A673 (cell line): ENCODE data around the gene LMO4. TPM values are rescaled to one million over a fixed set of nuclear protein-coding genes. Genes with fewer than 3 reads are reported as not detected.

Experiments used
- BruUV-seq: library from RNA; stranded (reverse); fragments of 400-500 nt; replicated peaks from 2 replicates; lab custom pipeline; 2021; lab: Mats Ljungman, UMichigan
- CTCF ChIA-PET: fragments of 300-600 bp; sonication (Branson Sonifier 250); formaldehyde crosslinking; loops from one replicate; lab custom pipeline; 2022; ENCODE audit warnings: antibody characterized with exemption; lab: Charles Lee
- POLR2A ChIA-PET: fragments of 300-600 bp; sonication (Branson Sonifier 250); formaldehyde crosslinking; loops from one replicate; lab custom pipeline; 2022; ENCODE audit warnings: antibody characterized with exemption; ENCODE audit not compliant: low non-redundant PET; lab: Charles Lee
- DNase-seq: peaks from one replicate; pipeline ENCODE4 v3.0.0-alpha.2; 2015; ENCODE audit warnings: low spot score
- H3K27ac ChIP-seq: fragments of 200-600 bp; sonication (generic); 2 replicates; pipeline ENCODE4 v1.5.1; 2016; ENCODE audit warnings: mixed run types, low read depth, mild to moderate bottlenecking, mixed read lengths, antibody characterized with exemption, low read length; ENCODE audit not compliant: poor library complexity, severe bottlenecking
- H3K27me3 ChIP-seq: fragments of 200-600 bp; sonication (generic); replicated peaks from 2 replicates; pipeline ENCODE4 v1.6.1; 2017; ENCODE audit warnings: mixed run types, low read depth, mild to moderate bottlenecking, mixed read lengths, antibody characterized with exemption, low read length; ENCODE audit not compliant: insufficient read depth, poor library complexity
- H3K36me3 ChIP-seq: fragments of 200-600 bp; sonication (generic); 2 replicates; pipeline ENCODE4 v1.6.1; 2016; ENCODE audit warnings: mixed run types, mild to moderate bottlenecking, mixed read lengths, antibody characterized with exemption, low read length; ENCODE audit not compliant: insufficient read depth, poor library complexity, severe bottlenecking
- H3K4me1 ChIP-seq: fragments of 200-600 bp; sonication (generic); 2 replicates; pipeline ENCODE4 v1.6.1; 2017; ENCODE audit warnings: mixed run types, mild to moderate bottlenecking, mixed read lengths, antibody characterized with exemption, low read length; ENCODE audit not compliant: insufficient read depth, poor library complexity, severe bottlenecking
- H3K4me3 ChIP-seq: fragments of 200-600 bp; sonication (generic); 2 replicates; pipeline ENCODE4 v1.5.1; 2016; ENCODE audit warnings: low read depth, mixed run types, mild to moderate bottlenecking, mixed read lengths, low read length; ENCODE audit not compliant: poor library complexity, severe bottlenecking
- H3K9me3 ChIP-seq: fragments of 200-600 bp; sonication (generic); 2 replicates; pipeline ENCODE4 v1.6.1; 2016; ENCODE audit warnings: mixed run types, low read depth, mild to moderate bottlenecking, mixed read lengths, antibody characterized with exemption, low read length; ENCODE audit not compliant: poor library complexity, severe bottlenecking
- CTCF ChIP-seq: fragments of 300-800, 200-600 bp; sonication (generic); conservative IDR thresholded peaks from 2 replicates; pipeline ENCODE4 v1.5.1; 2017; ENCODE audit warnings: low read depth, mild to moderate bottlenecking, antibody characterized with exemption, low read length, moderate library complexity, mixed read lengths
- EZH2 ChIP-seq: fragments of 200-600 bp; sonication (generic); IDR thresholded peaks from 2 replicates; pipeline ENCODE4 v1.6.1; 2017; ENCODE audit warnings: borderline replicate concordance, low read depth, mild to moderate bottlenecking, mixed read lengths, antibody characterized with exemption, low read length; ENCODE audit not compliant: poor library complexity, severe bottlenecking
- intact Hi-C: fragments of 100-400 bp; cut with micrococcal nuclease; formaldehyde crosslinking; loops from one replicate; pipeline ENCODE4 v1.10.0; 2022; ENCODE audit not compliant: unreplicated experiment
- total RNA-seq: library from RNA; stranded (reverse); gene quantifications from 2 replicates; pipeline ENCODE4 v1.2.3, GENCODE V29; 2021

Gene LMO4
- total RNA-seq, 1 experiment from 2014 or later = 32.2 TPM

DNA sequence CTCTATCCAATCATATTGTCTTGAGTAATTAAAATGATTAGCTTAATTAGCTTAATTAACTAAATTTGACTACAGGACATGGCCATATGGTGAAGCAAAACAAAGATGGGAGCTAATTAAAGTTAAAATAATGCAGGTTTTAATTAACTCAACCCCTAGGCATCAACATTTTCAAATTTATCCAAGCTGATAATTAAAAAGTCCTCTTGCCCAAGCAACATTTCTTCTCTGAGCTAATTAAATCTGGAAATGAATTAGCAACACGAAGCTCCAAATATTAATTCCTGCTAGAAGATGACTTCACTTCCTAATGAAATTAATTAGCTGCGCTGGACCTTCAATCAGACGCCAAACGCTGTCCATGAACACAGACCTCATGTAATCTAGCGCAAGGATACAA lies 27.9 kb downstream of the LMO4 start:
- Histone ChIP-seq H3K4me1 (no peaks in the 10 kb centered on the region), H3K4me3 (no peak overlapping the region), H3K9me3 (no peaks in the 10 kb centered on the region), H3K27me3 (no peaks in the 10 kb centered on the region), H3K27ac (no peak overlapping the region), H3K36me3 (no peaks in the 10 kb centered on the region)
- no TSS peak for BruUV-seq
- intact Hi-C loops = no loop called here
- CTCF ChIA-PET = no interaction called here
- POLR2A ChIA-PET = no interaction called here
- DNase-seq = no peak
- TF ChIP-seq EZH2 (no peak), CTCF (no peak)

DNA sequence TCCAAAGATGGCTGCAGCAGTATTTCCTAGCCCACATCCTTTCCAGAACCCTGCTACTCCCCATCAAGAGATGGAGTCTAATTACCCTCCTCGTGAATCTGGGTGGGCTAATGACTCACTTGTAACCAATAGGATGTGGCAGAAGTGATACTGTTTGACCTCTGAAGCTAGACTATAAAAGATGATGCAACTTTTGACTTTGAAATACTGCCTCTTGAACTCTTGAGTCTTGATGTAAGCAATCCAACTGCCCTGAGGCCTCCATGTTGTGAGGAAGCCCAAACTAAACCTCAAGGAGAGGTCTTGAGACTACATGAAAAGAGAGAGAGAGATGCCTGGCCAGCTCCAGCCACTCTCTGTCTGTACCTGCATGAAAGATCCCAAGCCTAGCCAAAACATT lies 29.5 kb downstream of the LMO4 start:
- POLR2A ChIA-PET = no interaction called here
- Histone ChIP-seq H3K9me3 (no peaks in the 10 kb centered on the region), H3K4me1 (no peaks in the 10 kb centered on the region), H3K36me3 (no peaks in the 10 kb centered on the region), H3K27ac (no peak overlapping the region), H3K27me3 (no peaks in the 10 kb centered on the region), H3K4me3 (no peak overlapping the region)
- TF ChIP-seq EZH2 (no peak), CTCF (no peak)
- intact Hi-C loops = no loop called here
- DNase-seq = no peak
- CTCF ChIA-PET = no interaction called here
- no TSS peak for BruUV-seq

DNA sequence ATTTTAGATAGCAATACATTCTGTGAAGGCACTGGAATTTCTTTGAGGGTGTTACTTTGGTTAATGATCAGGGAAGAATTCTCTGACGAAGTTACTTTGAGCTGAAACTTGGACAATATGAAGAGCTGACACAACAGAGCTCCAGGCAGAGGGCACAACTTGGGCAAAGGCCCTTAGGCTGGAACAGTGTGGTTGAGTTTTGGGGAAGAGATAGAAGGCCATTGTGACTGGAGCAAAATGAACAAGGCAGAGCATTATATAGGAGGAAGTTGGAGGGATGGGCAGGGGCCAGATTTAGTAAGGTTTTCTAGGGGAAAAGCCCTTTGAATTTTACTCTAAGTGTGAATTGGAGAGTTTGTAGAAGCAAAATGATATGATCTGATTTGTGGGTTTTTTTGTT lies 30.9 kb downstream of the LMO4 start:
- no peak for TF ChIP-seq CTCF
- no peak for TF ChIP-seq EZH2
- Histone ChIP-seq H3K36me3 (no peaks in the 10 kb centered on the region), H3K9me3 (no peaks in the 10 kb centered on the region), H3K27me3 (no peaks in the 10 kb centered on the region), H3K27ac (no peak overlapping the region), H3K4me1 (no peaks in the 10 kb centered on the region), H3K4me3 (no peak overlapping the region)
- DNase-seq = no peak
- intact Hi-C loops = no loop called here
- POLR2A ChIA-PET = no interaction called here
- CTCF ChIA-PET = no interaction called here
- BruUV-seq = no TSS peak
